Caco-2 (cell line): ENCODE data around the gene TAPBP. TPM values are rescaled to one million over a fixed set of nuclear protein-coding genes. Genes with fewer than 3 reads are reported as not detected.

Source experiments
- BruUV-seq: library from RNA; stranded (reverse); fragments of 400-500 nt; replicated peaks from 2 replicates; lab custom pipeline; 2021; lab: Mats Ljungman, UMichigan
- CTCF ChIA-PET: fragments of 300-600 bp; sonication (Branson Sonifier 250); formaldehyde crosslinking; loops from one replicate; lab custom pipeline; 2022; ENCODE audit warnings: antibody characterized with exemption; lab: Charles Lee
- POLR2A ChIA-PET: fragments of 300-600 bp; sonication (Branson Sonifier 250); formaldehyde crosslinking; loops from one replicate; lab custom pipeline; 2022; ENCODE audit warnings: antibody characterized with exemption; lab: Charles Lee
- DNase-seq, 2 experiments: peaks; one replicate each; pipeline versions ENCODE4 v3.0.0 to v3.0.0-alpha.2; 2020 to 2022
- H3K27me3 ChIP-seq: replicated peaks from 2 replicates; pipeline ENCODE4 v1.6.0; 2011; ENCODE audit warnings: low read length; ENCODE audit not compliant: control insufficient read depth, insufficient read depth
- H3K36me3 ChIP-seq: 2 replicates; pipeline ENCODE4 v1.5.1; 2011; ENCODE audit warnings: low read length; ENCODE audit not compliant: control insufficient read depth, insufficient read depth
- H3K4me1 ChIP-seq: fragments of 250-450 bp; sonication (Bioruptor Pico); 2 replicates; pipeline ENCODE4 v1.5.1; 2020; ENCODE audit warnings: mild to moderate bottlenecking
- H3K4me3 ChIP-seq: 2 replicates; pipeline ENCODE4 v1.5.1; 2011; ENCODE audit warnings: low read depth, mild to moderate bottlenecking, control low read depth, low read length
- H3K9me3 ChIP-seq: fragments of 250-450 bp; sonication (Bioruptor Pico); 2 replicates; pipeline ENCODE4 v1.5.1; 2020; ENCODE audit warnings: mild to moderate bottlenecking, moderate library complexity
- H3K27ac Mint-ChIP-seq: one replicate; pipeline ENCODE4 v1.8.0; 2022; ENCODE audit warnings: mixed read lengths; ENCODE audit not compliant: unreplicated experiment
- H3K27me3 Mint-ChIP-seq: one replicate; pipeline ENCODE4 v1.8.0; 2022; ENCODE audit warnings: mixed read lengths; ENCODE audit not compliant: insufficient read depth, unreplicated experiment
- H3K36me3 Mint-ChIP-seq: one replicate; pipeline ENCODE4 v1.8.0; 2022; ENCODE audit warnings: mild to moderate bottlenecking, mixed read lengths; ENCODE audit not compliant: insufficient read depth, unreplicated experiment
- H3K4me1 Mint-ChIP-seq: one replicate; pipeline ENCODE4 v1.8.0; 2022; ENCODE audit warnings: low read depth, mixed read lengths; ENCODE audit not compliant: unreplicated experiment
- H3K4me3 Mint-ChIP-seq: one replicate; pipeline ENCODE4 v1.8.0; 2022; ENCODE audit warnings: mild to moderate bottlenecking, moderate library complexity, mixed read lengths; ENCODE audit not compliant: unreplicated experiment
- H3K9me3 Mint-ChIP-seq: one replicate; pipeline ENCODE4 v1.8.0; 2022; ENCODE audit warnings: mixed read lengths; ENCODE audit not compliant: unreplicated experiment
- intact Hi-C: fragments of 100-400 bp; cut with micrococcal nuclease; formaldehyde crosslinking; loops from one replicate; pipeline ENCODE4 v1.10.0; 2022; ENCODE audit not compliant: unreplicated experiment
- total RNA-seq: library from RNA; stranded (reverse); gene quantifications from 2 replicates; pipeline ENCODE4 v1.2.3, GENCODE V29; 2022
- TF ChIP-seq, protein P1 (sequence below), 2 experiments: fragments of 200-600 bp in 1 of 2; IDR thresholded peaks; 1 replicate in 1 of 2; 2 replicates in 1 of 2; pipeline versions ENCODE4 v1.5.1 to v1.8.0; 2011 to 2022; ENCODE audit warnings: antibody characterized with exemption in 1 of 2, control low read depth in 1 of 2, inconsistent platforms in 1 of 2, low read depth in 1 of 2, low read length in 1 of 2, mild to moderate bottlenecking in 1 of 2, moderate library complexity in 1 of 2; ENCODE audit not compliant: insufficient read depth in 1 of 2, severe bottlenecking in 1 of 2, unreplicated experiment in 1 of 2

Gene TAPBP
- total RNA-seq, 1 experiment from 2014 or later, result 36.7 TPM

- peaks cover 16% of the 10 kb centered on the region for H3K36me3 Mint-ChIP-seq
Observed at GRCh38 chr6:33305052-33305451, 8.8 kb downstream of the TAPBP start.

DNA sequence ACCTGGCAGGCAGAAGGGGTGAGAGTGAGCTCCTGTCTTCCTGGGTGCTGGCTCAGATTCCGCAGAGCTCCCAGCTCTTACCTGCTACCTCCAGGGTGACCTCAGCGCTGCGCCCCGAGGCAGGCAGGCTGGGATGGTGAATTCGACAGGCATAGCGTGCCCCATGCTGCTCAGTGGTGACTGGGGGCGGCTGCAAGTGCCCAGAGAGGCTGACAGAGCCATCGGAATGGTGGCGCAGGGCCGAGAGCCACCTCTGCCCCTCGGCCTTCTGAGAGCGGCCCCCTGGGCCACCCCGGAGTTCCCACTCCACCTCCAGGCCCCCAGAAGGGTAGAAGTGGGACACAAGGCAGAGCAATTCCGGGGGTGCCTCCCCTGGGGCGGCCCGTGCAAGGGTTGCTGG, 9.7 kb downstream of the TAPBP start:
- H3K27me3 Mint-ChIP-seq, result no peaks in the 10 kb centered on the region
- no peaks in the 10 kb centered on the region; the same call in 1 of the 2 replicates for H3K4me1 ChIP-seq
- no peak for DNase-seq
- no peaks in the 10 kb centered on the region for H3K36me3 ChIP-seq
- no TSS peak for BruUV-seq
- no peaks in the 10 kb centered on the region for H3K9me3 Mint-ChIP-seq
- no peak overlapping the region for H3K4me3 ChIP-seq
- peaks cover 25% of the 10 kb centered on the region for H3K36me3 Mint-ChIP-seq
- ChIA-PET CTCF (no interaction called here), POLR2A (no interaction called here)
- no peaks in the 10 kb centered on the region for H3K27me3 ChIP-seq
- H3K27ac Mint-ChIP-seq, result no peak overlapping the region
- no peaks in the 10 kb centered on the region for H3K9me3 ChIP-seq
- intact Hi-C loops, result no loop called here
- no peaks in the 10 kb centered on the region for H3K4me1 Mint-ChIP-seq
- TF ChIP-seq, protein P1, sequence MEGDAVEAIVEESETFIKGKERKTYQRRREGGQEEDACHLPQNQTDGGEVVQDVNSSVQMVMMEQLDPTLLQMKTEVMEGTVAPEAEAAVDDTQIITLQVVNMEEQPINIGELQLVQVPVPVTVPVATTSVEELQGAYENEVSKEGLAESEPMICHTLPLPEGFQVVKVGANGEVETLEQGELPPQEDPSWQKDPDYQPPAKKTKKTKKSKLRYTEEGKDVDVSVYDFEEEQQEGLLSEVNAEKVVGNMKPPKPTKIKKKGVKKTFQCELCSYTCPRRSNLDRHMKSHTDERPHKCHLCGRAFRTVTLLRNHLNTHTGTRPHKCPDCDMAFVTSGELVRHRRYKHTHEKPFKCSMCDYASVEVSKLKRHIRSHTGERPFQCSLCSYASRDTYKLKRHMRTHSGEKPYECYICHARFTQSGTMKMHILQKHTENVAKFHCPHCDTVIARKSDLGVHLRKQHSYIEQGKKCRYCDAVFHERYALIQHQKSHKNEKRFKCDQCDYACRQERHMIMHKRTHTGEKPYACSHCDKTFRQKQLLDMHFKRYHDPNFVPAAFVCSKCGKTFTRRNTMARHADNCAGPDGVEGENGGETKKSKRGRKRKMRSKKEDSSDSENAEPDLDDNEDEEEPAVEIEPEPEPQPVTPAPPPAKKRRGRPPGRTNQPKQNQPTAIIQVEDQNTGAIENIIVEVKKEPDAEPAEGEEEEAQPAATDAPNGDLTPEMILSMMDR (IDR thresholded peaks at IDR 0.05; ENCODE audit: insufficient read depth in 1 of 2, low read depth in 1 of 2, low read length in 1 of 2, severe bottlenecking in 1 of 2, unreplicated experiment in 1 of 2), result no peak
- H3K4me3 Mint-ChIP-seq, result no peak overlapping the region

More at GRCh38 chr6:33305052-33305451, 8.8 kb downstream of the TAPBP start:
- no TSS peak for BruUV-seq
- Mint-ChIP-seq H3K27me3 (no peaks in the 10 kb centered on the region), H3K4me1 (no peaks in the 10 kb centered on the region), H3K27ac (no peak overlapping the region), H3K9me3 (no peaks in the 10 kb centered on the region), H3K4me3 (no peak overlapping the region)
- ChIA-PET CTCF (no interaction called here), POLR2A (no interaction called here)
- intact Hi-C loops, result no loop called here
- TF ChIP-seq, protein P1 (IDR thresholded peaks at IDR 0.05; ENCODE audit: insufficient read depth in 1 of 2, low read depth in 1 of 2, low read length in 1 of 2, severe bottlenecking in 1 of 2, unreplicated experiment in 1 of 2), result no peak
- DNase-seq, result no peak
- H3K9me3 ChIP-seq, result no peaks in the 10 kb centered on the region
- H3K4me3 ChIP-seq, result no peak overlapping the region
- no peaks in the 10 kb centered on the region; the same call in 1 of the 2 replicates for H3K4me1 ChIP-seq
- H3K27me3 ChIP-seq, result no peaks in the 10 kb centered on the region
- no peaks in the 10 kb centered on the region for H3K36me3 ChIP-seq

DNA sequence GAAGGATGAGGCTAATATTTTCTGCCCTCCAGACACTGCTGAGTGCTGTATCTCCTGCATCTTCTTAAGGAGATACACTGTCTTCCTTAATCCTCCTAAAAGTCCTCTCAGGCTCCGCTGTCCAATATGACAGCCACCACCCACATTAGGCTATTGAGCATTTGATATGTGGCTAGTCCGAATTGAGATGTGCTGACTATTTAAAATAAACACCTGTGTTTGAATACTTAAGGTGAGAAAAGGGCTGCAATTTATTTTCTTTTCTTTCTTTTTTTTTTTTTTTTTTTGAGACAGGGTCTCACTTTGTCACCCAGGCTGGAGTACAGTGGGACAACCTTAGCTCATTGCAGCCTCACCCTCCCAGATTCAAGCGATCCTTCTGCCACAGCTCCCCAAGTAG, 12.0 kb downstream of the TAPBP start:
- no peaks in the 10 kb centered on the region for H3K27me3 Mint-ChIP-seq
- no peaks in the 10 kb centered on the region for H3K9me3 Mint-ChIP-seq
- H3K27ac Mint-ChIP-seq, result no peak overlapping the region
- Histone ChIP-seq H3K4me3 (no peak overlapping the region), H3K4me1 (peaks cover 6% of the 10 kb centered on the region), H3K27me3 (no peaks in the 10 kb centered on the region), H3K9me3 (no peaks in the 10 kb centered on the region), H3K36me3 (no peaks in the 10 kb centered on the region; the same call in 1 of the 2 replicates)
- CTCF ChIA-PET, result no interaction called here
- BruUV-seq, result no TSS peak
- H3K4me1 Mint-ChIP-seq, result peaks cover 6% of the 10 kb centered on the region
- POLR2A ChIA-PET, result interaction anchor here (0.7 kb wide), 1 partner anchor 128 kb away, joined by 13 read pairs; no protein-coding TSS in a partner anchor
- H3K36me3 Mint-ChIP-seq, result peaks cover 43% of the 10 kb centered on the region
- intact Hi-C loops, result no loop called here
- DNase-seq, result no peak
- TF ChIP-seq, protein P1 (IDR thresholded peaks at IDR 0.05; ENCODE audit: insufficient read depth in 1 of 2, low read depth in 1 of 2, low read length in 1 of 2, severe bottlenecking in 1 of 2, unreplicated experiment in 1 of 2), result no peak
- H3K4me3 Mint-ChIP-seq, result no peak overlapping the region
